ENCODE measurements around the gene RHEBL1.
A peak's percentile ranks its signal among the peaks of the same experiment; 100 is the strongest.

RHEBL1 gene, protein sequence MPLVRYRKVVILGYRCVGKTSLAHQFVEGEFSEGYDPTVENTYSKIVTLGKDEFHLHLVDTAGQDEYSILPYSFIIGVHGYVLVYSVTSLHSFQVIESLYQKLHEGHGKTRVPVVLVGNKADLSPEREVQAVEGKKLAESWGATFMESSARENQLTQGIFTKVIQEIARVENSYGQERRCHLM
- long read RNA-seq, donor 1: 0 reads
- long read RNA-seq, donor 2: 0 reads
- long read RNA-seq, donor 3: 0 reads
- long read RNA-seq, donor 4: 0 reads
- long read RNA-seq, donor 5, partial matches to known transcripts: 0 of 1 reads
- long read RNA-seq, donor 5, other reads (novel, unspliced or antisense): 0 of 1 reads
- long read RNA-seq, donor 6: 0 reads
- long read RNA-seq, donor 7, partial matches to known transcripts: 0 of 1 reads
- long read RNA-seq, donor 7, other reads (novel, unspliced or antisense): 0 of 1 reads
- long read RNA-seq, donor 8: 0 reads

GRCh38 chr12:49069507-49070346, at the start of gene RHEBL1:
Gene RHEBL1, minus strand, starts transcription at chr12:49069979. Its CDS starts 194 bp downstream, at chr12:49069785.
- DNase-seq: peak; percentile 95

DNA sequence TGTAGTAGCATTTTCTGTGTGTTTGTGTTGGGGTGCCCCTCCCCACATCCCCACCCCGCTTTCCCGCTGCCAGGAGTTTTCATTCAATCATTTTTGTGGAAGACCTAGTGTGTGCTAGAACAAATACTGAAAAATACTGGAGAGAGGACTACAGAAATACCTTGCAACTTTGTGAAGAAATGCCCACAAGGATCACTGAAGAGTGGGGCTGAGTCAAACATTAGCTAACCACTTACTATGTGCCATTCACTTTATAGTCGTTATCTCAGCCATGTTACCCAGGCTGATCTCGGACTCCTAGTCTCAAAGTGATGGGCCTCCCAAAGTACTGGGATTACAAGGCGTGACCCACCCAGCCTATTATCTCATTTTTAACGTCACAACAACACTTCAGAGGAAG, 41.4 kb upstream of the RHEBL1 start:
- no peak for DNase-seq

GRCh38 chr12:49110464-49111155, 40.8 kb upstream of the RHEBL1 start, which contains the start of gene LMBR1L:
Gene LMBR1L, minus strand, starts transcription at chr12:49110847. Its CDS starts 292 bp downstream, at chr12:49110555.
- peak; percentile 94 for DNase-seq

DNA sequence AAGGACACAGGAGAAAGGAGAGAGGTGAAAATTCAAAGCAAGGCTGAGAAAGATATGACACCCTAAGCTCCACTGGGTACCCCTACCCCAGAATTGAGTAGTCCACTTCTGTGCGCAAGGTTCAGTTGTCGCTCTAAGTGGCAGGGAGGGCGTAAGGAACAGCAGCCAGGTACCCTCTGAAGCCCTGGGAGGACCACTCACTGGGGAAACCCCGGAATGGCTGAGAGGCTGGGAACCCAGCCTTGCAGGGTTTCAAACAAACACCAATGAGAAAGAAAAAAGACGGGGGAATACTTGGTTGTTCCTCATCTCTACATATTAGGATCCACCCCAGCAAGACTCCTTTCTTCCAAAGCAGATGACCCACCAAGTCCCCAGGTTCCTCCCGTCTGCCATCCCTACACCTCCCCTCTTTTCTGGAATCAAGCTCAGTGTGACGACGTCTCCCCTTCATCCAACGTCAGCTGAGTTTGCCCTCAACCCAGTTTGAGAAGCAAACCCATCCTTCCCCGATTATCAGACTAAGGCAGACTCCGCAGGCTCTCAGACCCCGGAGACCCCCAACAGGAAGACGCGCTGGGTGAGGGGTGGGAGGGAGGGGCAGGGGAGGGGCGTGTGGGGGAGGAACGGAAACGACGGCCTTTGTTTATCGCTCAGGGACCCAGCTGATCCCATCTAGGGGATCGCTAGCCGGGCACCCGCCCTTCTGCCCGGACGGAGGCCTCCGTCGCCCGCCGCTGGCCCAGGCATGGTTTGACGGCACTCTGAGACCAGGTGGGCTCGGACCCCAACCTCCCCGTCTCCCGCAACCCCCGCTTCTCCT, 40.1 kb upstream of the RHEBL1 start:
- DNase-seq: peak; percentile 64

- peak; percentile 27 for DNase-seq
Measured at GRCh38 chr12:49108958-49109404, 39.2 kb upstream of the RHEBL1 start.

- DNase-seq: no peak
Measured at GRCh38 chr12:49105504-49106084, 35.8 kb upstream of the RHEBL1 start.

GRCh38 chr12:49104822-49105221, 35.0 kb upstream of the RHEBL1 start:
- no peak for DNase-seq

DNA sequence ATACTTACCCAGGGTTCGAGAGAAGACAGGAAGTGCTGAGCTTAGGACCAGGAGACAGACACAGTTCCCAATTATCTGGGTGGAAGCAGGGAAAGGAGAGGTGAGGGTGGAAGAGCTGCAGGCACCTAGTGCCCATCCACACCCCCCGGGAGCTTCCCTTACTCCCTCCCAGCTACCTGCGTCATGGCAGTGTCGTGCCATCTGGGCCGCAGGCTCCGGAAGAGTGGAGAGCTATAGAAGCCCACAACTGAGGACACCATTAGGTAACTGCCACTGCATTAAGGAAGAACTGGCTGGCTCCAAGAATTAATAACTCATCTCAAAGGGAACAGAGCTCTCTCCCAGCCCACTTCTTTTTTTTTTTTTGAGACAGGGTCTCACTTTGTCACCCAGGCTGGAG, 30.6 kb upstream of the RHEBL1 start:
- no peak for DNase-seq

DNA sequence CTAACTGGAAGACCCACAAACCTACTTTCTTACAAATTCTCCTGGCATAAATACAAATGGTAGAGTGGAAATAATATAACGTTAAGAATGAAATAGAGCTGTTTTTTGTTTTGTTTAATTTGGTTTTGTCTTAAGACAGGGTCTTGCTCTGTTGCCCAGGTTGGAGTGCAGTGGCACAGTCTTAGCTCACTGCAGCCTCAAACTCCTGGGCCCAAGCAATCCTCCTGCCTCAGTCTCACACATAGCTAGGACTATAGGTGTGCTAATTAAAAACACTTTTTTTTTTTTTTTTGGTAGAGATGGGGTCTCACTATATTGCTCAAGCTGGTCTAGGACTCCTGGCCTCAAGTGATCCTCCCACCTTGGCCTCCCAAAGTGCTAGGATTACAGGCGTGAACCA, 28.9 kb upstream of the RHEBL1 start:
- no peak for DNase-seq

DNA sequence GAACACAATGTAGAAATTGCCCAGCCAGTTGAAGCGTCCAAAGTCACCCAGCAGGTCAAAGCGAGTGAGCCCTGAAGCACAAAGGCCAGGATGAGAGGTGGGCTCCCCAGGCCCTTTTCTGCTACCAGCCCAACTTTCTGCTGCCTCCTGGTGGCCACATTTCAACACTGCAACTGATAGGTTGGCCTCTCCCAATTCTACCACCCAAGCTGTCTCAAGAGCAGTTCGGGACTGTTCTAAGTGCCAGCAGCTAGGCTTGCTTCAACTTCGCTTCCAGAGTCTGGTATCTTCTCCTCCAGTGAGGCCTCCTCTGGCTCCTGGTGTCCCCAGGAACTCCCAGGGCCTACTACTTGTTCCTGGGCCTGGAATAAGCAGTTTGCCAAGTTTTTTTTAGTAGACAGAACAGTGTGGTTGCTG, 28.3 kb upstream of the RHEBL1 start:
- peak; percentile 34 for DNase-seq

DNA sequence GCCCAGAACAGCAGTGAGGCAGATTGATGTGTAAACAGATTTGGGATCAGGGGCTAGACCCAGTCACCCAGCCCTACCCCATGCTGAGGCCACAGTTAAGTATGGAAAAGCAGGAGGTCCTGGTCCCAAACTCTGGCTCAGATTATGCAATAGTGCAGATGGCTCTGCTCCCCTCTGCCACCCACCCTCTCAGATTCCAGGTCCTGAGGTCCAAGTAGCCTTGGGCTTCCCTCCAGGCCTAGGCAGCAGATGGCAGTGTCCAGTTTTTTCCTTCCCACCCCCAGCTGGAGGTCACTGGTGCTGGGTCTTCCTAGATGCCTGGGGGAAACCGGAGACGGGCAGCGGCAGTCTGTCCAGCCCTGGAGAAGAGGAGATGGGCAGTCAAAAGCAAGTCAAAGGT, 27.6 kb upstream of the RHEBL1 start:
- no peak for DNase-seq

DNA sequence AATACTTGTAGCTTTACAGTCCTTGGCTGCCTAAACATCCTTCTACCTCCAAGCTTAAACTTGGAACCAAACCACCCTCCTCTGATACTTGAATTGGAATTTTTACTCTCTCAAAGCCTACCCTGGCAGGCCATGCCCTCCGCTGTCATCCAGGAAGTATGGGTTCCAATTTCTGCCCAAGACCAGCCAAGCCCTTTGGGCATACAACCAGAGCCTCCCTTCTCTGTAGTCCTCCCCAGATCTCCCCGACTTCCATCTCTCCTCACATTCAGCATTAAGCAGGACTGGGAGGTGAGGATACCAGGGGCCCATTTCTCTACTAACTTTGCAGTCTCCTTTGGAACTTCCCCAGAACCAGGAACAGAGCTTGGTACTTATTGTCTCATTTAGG, 25.2 kb upstream of the RHEBL1 start:
- no peak for DNase-seq

DNA sequence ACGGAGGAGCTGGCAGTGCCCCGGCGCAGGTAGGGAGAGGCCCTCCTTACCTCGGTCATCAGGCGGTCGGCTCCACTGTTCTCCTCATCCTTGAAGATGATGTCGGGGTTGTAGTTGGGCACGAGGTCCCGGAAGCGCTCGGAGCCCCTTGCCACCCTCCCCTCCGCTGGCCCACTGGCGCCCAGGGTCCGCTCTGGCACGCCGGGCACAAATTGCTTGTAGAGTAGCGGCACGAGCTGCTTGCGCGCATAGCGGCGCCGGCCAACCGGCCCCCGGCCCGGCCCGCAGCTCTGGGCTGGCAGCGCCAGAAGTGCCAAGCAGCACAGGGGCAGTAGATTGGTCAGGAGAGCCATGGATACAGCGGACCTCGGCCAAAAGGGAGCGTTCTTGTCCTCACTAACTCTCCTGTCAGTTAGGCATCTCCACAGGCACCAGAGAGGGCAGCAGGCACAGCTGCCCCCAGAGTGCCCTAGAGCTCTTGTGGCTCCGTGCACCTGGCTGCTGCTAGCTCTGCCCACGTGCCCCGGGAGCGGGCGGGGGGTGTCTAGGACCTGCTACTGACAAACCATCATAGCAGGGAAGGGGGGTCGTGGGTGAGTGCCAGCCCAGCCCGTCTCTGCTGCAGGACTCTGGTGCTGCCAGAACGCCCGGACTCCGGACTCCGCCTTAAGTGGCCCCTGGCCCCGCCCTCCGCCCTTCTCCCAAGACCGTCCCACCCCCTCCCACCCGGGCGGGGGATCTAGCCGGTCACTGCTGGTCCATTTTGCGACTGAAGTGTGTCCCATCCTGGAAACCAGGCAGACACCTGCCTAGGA, 24.6 kb upstream of the RHEBL1 start, which contains the start of gene DHH:
Gene DHH, minus strand, starts transcription at position 642 of the 815 bp plus-strand sequence. Its CDS starts 289 bp downstream, at position 353.
- peak; percentile 65 for DNase-seq

GRCh38 chr12:49093792-49094159, 24.0 kb upstream of the RHEBL1 start:
- no peak for DNase-seq

GRCh38 chr12:49092816-49093406, 23.1 kb upstream of the RHEBL1 start:
- DNase-seq: no peak

DNA sequence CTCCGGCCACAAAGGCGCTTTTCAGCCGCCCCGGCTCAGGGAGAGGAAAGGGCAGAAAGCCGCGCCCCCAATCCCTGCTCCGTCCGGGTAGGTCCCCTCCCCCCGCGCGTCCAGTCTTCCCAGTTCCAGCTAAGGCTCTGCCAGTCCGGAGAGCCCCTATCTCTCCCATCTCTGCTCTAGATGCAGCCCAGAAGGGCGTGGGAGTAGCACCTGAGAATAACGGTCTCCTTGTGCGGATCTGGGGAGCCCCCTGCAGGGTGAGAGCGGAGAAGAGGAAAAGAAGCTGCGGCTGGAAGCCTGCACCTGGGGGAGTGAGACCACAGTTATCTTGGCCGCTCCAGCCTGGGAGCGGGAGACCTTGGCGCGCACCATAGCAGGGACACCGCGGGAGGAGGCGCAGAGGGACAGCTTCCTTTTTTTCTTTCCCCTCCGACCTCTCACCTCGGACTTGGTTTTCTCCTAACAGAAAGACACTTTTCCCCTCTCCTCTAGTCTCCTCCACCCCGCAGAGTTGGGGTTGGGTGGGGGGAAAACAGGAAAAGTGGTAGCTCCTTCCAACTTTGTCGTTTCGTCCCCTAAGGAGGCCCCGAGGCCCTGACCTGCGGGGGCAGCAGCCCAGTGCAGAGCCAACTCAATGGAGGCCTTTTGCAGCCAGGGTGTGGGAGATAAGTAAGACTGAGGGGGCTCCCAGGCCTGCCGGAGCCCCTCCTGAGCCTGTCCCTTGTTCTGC, 22.5 kb upstream of the RHEBL1 start:
- peak; percentile 73 for DNase-seq

DNA sequence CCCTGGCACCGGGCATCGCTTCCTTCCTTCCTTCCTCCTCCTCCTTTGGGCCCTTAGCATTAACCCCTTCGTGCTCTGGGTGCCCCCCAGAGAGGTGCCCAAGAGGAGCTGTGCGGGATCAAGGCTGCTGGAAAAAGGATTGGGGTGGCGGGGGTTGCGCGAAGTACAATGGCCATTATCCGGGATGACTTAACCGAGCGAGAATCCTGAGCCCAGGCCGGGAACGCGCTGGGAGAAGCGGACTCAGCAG, 22.0 kb upstream of the RHEBL1 start:
- DNase-seq: no peak

DNA sequence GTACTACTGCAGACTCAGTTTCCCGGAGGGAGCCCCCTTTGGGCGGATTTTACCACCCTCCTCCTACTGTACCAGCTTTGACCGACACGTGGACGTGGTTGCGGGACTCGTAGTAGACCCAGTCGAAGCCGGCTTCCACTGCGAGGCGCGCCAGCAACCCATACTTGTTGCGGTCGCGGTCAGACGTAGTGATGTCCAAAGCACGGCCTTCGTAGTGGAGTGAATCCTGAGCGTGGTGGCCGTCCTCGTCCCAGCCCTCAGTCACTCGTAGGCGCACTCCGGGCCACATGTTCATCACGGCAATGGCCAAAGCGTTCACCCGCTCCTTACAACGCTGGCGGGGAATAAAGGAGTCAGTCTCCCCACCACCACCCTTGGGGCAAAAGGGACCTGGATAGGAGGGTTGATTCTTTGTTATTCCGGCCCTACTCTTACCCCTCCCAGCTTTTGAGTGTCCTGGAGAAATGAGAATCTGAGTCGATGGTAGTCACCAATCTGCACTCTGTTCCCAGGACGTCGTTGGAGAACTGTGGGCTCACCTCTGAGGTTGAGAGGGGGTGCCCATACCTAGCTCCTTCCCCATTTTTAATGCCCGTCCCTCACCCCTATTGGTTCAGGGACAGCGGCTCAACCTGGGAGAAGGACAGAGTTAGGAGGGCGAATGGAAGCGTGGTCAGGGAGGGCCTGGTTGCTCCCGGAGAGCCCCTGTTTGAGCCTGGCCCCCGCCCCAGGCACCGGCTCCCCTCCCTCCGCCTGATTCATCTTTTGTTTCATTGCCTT, 21.5 kb upstream of the RHEBL1 start:
- peak; percentile 39 for DNase-seq
